Ovary (tissue), 9 donors: ENCODE data around the gene RABL6. TPM values are rescaled to one million over a fixed set of nuclear protein-coding genes. Genes with fewer than 3 reads are reported as not detected.
"Not testable (repeated sequence)": the region's sequence is repeated elsewhere in the genome, so short reads cannot be mapped to it uniquely, and the experiment has no call there.

Experiments
- DNase-seq, 5 donors: peaks; one replicate each; pipeline ENCODE4 v3.0.0-alpha.2; 2019 to 2020
- H3K27ac ChIP-seq, 2 donors: fragments of 200-600 bp; one replicate each; pipeline versions ENCODE4 v1.5.1 to v1.8.0; 2019 to 2022
- H3K27me3 ChIP-seq: fragments of 200-600 bp; one replicate; pipeline ENCODE4 v1.8.0; 2022
- H3K36me3 ChIP-seq: fragments of 200-600 bp; sonication (generic); one replicate; pipeline ENCODE4 v1.5.1; 2019
- H3K4me1 ChIP-seq: one replicate; pipeline ENCODE4 v1.8.1; 2013; ENCODE audit warnings: mild to moderate bottlenecking, moderate library complexity; ENCODE audit not compliant: insufficient read depth
- H3K4me3 ChIP-seq: fragments of 200-600 bp; sonication (generic); one replicate; pipeline ENCODE4 v1.5.1; 2017
- H3K9me3 ChIP-seq, 2 donors: fragments of 200-600 bp in 1 of 2; sonication (generic) in 1 of 2; one replicate each; pipeline versions ENCODE4 v1.5.1 to v1.8.1; 2013 to 2019; ENCODE audit warnings: mild to moderate bottlenecking in 1 of 2, moderate library complexity in 1 of 2
- EP300 ChIP-seq: sonication (generic); formaldehyde crosslinking; IDR thresholded peaks from one replicate; pipeline ENCODE4 v1.6.1; 2017; ENCODE audit warnings: antibody characterized with exemption
- POLR2A ChIP-seq: fragments of 450-650 bp; IDR thresholded peaks from one replicate; pipeline ENCODE4 v1.6.1; 2017; ENCODE audit warnings: antibody characterized with exemption, mild to moderate bottlenecking, moderate library complexity
- WGBS, 3 donors: extraction: QIAGEN DNeasy Blood & Tissue Kit in 1 of 3; methylation state at CpG; one replicate each; pipeline versions ENCODE4 v1.1.5 to v1.1.7; 2013 to 2017; 5-methylcytosine and 5-hydroxymethylcytosine counted together
- intact Hi-C, 4 donors: fragments of 100-400 bp; cut with DNase I; formaldehyde crosslinking; loops; one replicate each; pipeline versions ENCODE4 v1.11.0 to v1.15.1; 2022 to 2023
- polyA plus RNA-seq, 2 donors: library from polyadenylated mRNA; stranded (reverse); fragments of 200-250 nt in 1 of 2; fragments of 350-450 nt in 1 of 2; fragmentation: Illumina TruSeq in 1 of 2; extraction: RNeasy Lipid Tissue Mini Kit (QIAGEN cat#74804) in 1 of 2; gene quantifications; one replicate each; pipeline ENCODE4 v1.2.3, GENCODE V29; 2013 to 2014
- total RNA-seq, 7 donors: library from RNA; depleted of rRNA in 2 of 7; stranded (reverse); fragments of >200 nt in 2 of 7; fragmentation: NEBNext Ultra II Directional in 3 of 7; extraction: Animal tissue kit (Norgen Biotek cat#: 25700) in 3 of 7; gene quantifications; one replicate each; pipeline versions ENCODE4 v1.1.0 to v1.2.4, GENCODE V29; 2016 to 2023
- TF ChIP-seq, protein P1 (sequence below), 3 donors: fragments of 450-650 bp in 2 of 3; fragments of 200-600 bp in 1 of 3; IDR thresholded peaks; one replicate each; pipeline versions ENCODE4 v1.5.1 to v1.8.0; 2016 to 2022; ENCODE audit warnings: antibody characterized with exemption in 3 of 3, mild to moderate bottlenecking in 1 of 3
- donor health status: DM: no; HTN: no; CAD: no; lungs with moderate emphysema.
- donor health status: DM: no; HTN: no; CAD: no.
- donor health status: Bipolar disorder and iron deficiency.
- donor health status: DM: yes; HTN: yes; CAD: no.
- donor health status: DM: no; HTN: no; CAD: no.
- donor health status: DM: yes; HTN: yes; CAD: no.

Gene RABL6
- total and polyA plus RNA-seq, 9 donors = 22.6 to 65.4 (median 49.4) TPM

DNA sequence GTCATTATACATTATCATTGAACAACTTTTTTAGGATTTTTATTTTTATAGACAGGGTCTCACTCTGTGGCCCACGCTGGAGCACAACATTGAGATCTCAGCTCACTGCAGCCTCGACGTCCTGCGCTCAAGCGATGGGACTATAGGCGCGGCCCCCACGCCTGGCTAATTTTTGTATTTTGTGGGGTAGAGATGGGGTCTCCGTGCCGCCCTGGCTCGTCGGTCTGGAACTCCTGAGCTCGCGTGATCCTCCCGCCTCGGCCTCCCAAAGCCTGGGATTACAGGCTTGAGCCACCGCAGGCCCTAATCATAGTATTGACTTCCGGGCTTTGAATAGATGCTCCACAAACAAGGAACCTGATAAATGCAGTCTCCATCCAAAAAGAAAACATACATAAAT lies 59.7 kb downstream of the RABL6 start:
- Histone ChIP-seq H3K36me3 (no peaks in the 10 kb centered on the region), H3K9me3 (no peaks in the 10 kb centered on the region), H3K4me1 (peaks cover 8% of the 10 kb centered on the region), H3K27me3 (no peaks in the 10 kb centered on the region), H3K4me3 (no peak overlapping the region), H3K27ac (no peak overlapping the region)
- TF ChIP-seq EP300 (no peak), POLR2A (no peak)
- TF ChIP-seq, protein P1, sequence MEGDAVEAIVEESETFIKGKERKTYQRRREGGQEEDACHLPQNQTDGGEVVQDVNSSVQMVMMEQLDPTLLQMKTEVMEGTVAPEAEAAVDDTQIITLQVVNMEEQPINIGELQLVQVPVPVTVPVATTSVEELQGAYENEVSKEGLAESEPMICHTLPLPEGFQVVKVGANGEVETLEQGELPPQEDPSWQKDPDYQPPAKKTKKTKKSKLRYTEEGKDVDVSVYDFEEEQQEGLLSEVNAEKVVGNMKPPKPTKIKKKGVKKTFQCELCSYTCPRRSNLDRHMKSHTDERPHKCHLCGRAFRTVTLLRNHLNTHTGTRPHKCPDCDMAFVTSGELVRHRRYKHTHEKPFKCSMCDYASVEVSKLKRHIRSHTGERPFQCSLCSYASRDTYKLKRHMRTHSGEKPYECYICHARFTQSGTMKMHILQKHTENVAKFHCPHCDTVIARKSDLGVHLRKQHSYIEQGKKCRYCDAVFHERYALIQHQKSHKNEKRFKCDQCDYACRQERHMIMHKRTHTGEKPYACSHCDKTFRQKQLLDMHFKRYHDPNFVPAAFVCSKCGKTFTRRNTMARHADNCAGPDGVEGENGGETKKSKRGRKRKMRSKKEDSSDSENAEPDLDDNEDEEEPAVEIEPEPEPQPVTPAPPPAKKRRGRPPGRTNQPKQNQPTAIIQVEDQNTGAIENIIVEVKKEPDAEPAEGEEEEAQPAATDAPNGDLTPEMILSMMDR (IDR thresholded peaks at IDR 0.05) = no peak
- 96 to 98% (median 96%) methylated on average over 18 of the region's 18 CpGs for WGBS, 3 donors
- intact Hi-C loops = loop anchor here in 1 of 4 donors (2.0 kb wide), 1 partner anchor 61 kb away; no protein-coding TSS in a partner anchor
- no peak for DNase-seq

DNA sequence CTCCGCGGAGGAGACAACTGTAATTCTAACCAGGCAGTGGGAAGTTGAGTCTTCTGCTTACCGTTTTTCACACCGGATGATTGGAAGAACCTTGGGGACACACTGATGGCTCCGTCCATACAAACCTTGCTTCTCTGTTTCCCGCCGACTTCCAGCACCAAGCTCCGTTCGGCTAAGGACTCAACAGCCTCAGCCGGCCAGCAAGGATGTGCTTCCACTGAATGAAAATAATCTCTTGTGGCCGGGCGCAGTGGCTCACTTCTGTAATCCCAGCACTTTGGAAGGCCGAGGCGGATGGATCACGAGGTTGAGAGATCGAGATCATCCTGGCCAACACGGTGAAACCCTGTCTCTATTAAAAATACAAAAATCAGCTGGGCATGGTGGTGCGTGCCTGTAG lies 60.2 kb downstream of the RABL6 start:
- DNase-seq = no peak
- Histone ChIP-seq H3K4me1 (peaks cover 8% of the 10 kb centered on the region), H3K36me3 (no peaks in the 10 kb centered on the region), H3K9me3 (no peaks in the 10 kb centered on the region), H3K4me3 (no peak overlapping the region), H3K27me3 (no peaks in the 10 kb centered on the region), H3K27ac (no peak overlapping the region)
- 96 to 98% (median 97%) methylated on average over 18 of the region's 18 CpGs for WGBS, 3 donors
- intact Hi-C loops = loop anchor here in 1 of 4 donors (2.0 kb wide), 1 partner anchor 61 kb away; no protein-coding TSS in a partner anchor
- no peak for TF ChIP-seq POLR2A
- TF ChIP-seq EP300 = no peak
- TF ChIP-seq, protein P1 (IDR thresholded peaks at IDR 0.05) = no peak

DNA sequence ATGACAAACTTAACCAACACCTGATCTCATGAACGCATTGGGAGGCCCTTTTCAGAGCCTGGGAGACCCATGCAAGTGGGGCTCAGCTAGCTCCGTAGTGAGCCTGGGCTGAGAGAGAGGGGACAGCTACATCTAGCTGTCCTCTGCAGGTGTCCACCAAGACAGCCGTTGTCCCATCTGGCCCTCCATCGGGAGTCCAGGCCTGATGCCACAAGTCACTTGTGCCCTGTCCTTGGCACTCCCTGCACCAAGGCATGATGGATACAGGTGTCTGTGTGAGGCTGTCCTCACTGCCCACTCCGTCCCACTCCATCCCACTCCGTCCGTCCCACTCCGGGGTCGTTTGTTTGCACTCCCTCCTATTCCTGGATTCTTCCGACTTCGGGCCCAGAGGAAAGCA lies 60.9 kb downstream of the RABL6 start:
- intact Hi-C loops = no loop called here
- 91 to 95% (median 92%) methylated on average over 11 of the region's 11 CpGs for WGBS, 3 donors
- Histone ChIP-seq H3K36me3 (no peaks in the 10 kb centered on the region), H3K9me3 (no peaks in the 10 kb centered on the region), H3K27me3 (no peaks in the 10 kb centered on the region), H3K4me1 (peaks cover 8% of the 10 kb centered on the region), H3K4me3 (no peak overlapping the region), H3K27ac (no peak overlapping the region)
- no peak for DNase-seq
- TF ChIP-seq EP300 = no peak

DNA sequence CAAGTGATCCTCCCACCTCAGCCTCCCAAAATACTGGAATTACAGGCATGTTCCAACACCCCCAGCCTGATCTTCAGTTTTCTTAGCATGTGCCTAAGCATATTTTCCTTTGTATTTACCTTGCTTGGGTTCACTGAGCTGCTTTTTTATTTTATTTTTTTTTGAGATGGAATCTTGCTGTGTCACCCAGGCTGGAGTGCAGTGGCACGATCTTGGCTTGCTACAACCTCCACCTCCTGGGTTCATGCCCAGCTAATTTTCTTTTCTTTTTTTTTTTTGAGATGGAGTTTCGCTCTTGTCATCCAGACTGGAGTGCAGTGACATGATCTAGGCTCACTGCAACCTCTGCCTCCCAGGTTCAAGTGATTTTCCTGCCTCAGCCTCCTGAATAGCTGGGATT lies 61.9 kb downstream of the RABL6 start:
- WGBS, 3 donors = 89 to 94% (median 93%) methylated on average over 2 of the region's 2 CpGs

DNA sequence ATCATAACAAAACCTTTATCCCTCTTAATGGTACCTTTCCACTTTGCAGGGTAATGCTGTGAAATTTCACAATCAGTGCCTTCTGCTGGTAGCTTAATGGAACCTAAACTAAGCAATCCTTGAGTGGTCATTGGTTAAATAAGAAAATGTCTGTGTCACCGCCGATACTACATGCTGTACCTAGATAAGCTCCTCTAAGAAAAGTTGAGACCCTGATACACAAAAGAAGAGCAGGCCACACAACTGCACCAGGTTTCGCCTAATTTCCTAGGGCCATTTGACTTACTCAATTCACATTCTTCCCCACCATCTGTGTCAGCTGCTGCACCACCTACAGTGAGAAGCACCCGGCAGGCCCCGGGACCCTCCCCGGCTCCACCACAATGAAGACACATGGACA lies 67.4 kb downstream of the RABL6 start:
- Histone ChIP-seq H3K4me1 (no peaks in the 10 kb centered on the region), H3K27me3 (no peaks in the 10 kb centered on the region), H3K27ac (no peak overlapping the region), H3K9me3 (no peaks in the 10 kb centered on the region), H3K4me3 (no peak overlapping the region), H3K36me3 (no peaks in the 10 kb centered on the region)
- 87 to 92% (median 90%) methylated on average over 6 of the region's 6 CpGs for WGBS, 3 donors
- intact Hi-C loops = no loop called here
- TF ChIP-seq, protein P1 (IDR thresholded peaks at IDR 0.05) = no peak
- TF ChIP-seq POLR2A (no peak), EP300 (no peak)
- DNase-seq = no peak

More for the DNA sequence above, 61.9 kb downstream of the RABL6 start:
- H3K4me3 ChIP-seq, H3K36me3 ChIP-seq, H3K27me3 ChIP-seq, DNase-seq, intact Hi-C loops, H3K27ac ChIP-seq, H3K9me3 ChIP-seq, H3K4me1 ChIP-seq: not testable (repeated sequence)
